Stimulated activated naive B cell treated with anti-CD40 and anti-IgM and Interleukin-4, amounts not matched to agents 10 μg/mL and 1 μg/mL and 100 μg/mL, for 72 hours (primary cell): ENCODE measurements around the gene PRDM12.

Experiments used
- ATAC-seq, 2 donors: fragments of 150-1000 bp; cut with Tn5 transposase; replicated peaks; 2 replicates each; pipeline ENCODE4 v1.10.0; 2021; ENCODE audit warnings: moderate library complexity in 1 of 2
- DNase-seq: peaks from one replicate; pipeline ENCODE4 v3.0.0; 2021
- H3K27ac Mint-ChIP-seq: one replicate; pipeline ENCODE4 v1.8.0; 2022; ENCODE audit warnings: mild to moderate bottlenecking, mixed read lengths
- H3K27me3 Mint-ChIP-seq, 2 donors: one replicate each; pipeline ENCODE4 v1.8.0; 2022; ENCODE audit warnings: mixed read lengths in 2 of 2
- H3K36me3 Mint-ChIP-seq, 2 donors: one replicate each; pipeline ENCODE4 v1.8.0; 2022; ENCODE audit warnings: mixed read lengths in 2 of 2, mild to moderate bottlenecking in 1 of 2
- H3K4me1 Mint-ChIP-seq, 2 donors: one replicate each; pipeline ENCODE4 v1.8.0; 2022; ENCODE audit warnings: mixed read lengths in 2 of 2, mild to moderate bottlenecking in 1 of 2
- H3K4me3 Mint-ChIP-seq, 2 donors: one replicate each; pipeline ENCODE4 v1.8.0; 2022; ENCODE audit warnings: mild to moderate bottlenecking in 2 of 2, mixed read lengths in 2 of 2, moderate library complexity in 1 of 2
- H3K9me3 Mint-ChIP-seq, 2 donors: one replicate each; pipeline ENCODE4 v1.8.0; 2022; ENCODE audit warnings: mixed read lengths in 2 of 2, mild to moderate bottlenecking in 1 of 2

The PRDM12 gene

DNA sequence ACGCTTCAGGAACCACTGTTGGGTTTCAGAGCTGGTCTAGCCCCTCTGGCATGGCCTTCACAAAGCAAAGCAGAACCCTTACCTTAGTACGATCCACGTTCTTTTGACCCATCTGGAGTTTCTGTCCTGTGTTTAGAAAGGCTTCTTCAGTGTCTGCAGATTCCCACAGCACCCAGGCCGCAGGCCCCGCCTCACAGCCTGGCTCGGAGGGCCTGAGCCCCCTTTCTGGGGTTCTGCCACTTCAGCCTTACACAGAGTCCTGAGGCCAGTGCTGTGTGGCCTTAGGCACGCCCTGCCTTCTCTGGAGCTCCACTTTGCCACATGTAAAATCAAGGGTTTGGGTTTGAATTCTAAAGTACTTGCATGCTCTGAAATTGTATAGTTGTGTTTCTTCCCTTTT lies 31.6 kb upstream of the PRDM12 start:
- H3K27me3 Mint-ChIP-seq = no peaks in the 10 kb centered on the region
- no peaks in the 10 kb centered on the region for H3K4me1 Mint-ChIP-seq
- DNase-seq = no peak
- peaks cover 44 to 72% of the 10 kb centered on the region in 2 donors for H3K36me3 Mint-ChIP-seq
- no peaks in the 10 kb centered on the region for H3K9me3 Mint-ChIP-seq
- no peak overlapping the region for H3K4me3 Mint-ChIP-seq
- ATAC-seq = no peak
- H3K27ac Mint-ChIP-seq = no peak overlapping the region

DNA sequence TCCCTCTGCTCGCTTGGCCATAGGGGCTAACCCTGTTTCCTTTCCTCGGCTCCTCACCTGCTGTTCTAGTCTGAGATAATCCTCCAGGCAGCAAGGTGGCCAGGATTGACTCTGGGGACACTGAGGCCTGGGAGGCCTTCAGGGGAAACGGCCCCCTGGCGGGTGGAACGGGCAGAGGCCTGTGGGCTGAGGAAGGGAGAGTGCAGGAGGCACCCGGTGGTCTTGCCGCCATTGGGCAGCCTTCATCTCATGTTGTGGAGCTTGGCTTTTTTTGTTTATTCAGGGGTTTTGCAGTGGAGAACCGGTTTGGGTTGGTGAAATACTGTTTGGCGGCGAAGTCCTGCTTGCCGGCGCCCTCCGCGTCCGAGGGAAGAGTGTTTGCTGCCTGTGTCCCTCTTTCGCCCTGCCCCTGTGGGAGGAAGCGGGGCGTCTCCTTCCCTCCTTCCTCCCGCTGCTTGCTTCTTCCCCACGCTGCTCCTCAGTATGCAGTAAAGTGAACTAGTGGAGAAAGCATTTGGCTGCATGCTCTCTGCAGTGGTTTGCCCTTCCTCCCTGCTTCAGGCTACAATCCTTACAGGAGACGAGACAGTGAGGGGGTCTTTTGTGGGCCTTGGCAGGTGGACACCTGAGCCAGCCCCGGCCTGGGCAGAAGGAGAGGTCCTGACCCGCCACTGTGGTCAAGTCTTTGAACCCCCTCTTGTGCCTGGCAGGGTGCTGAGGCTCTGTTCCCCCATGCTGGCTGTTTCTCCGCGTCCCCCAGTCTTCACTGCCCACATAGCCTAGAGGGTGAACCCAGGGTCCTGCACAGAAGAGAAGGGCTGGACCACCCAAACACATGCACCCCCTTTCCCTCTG lies 30.8 kb upstream of the PRDM12 start:
- H3K27me3 Mint-ChIP-seq = no peaks in the 10 kb centered on the region
- H3K27ac Mint-ChIP-seq = no peak overlapping the region
- ATAC-seq (no peak), DNase-seq (no peak)
- peaks cover 43 to 72% of the 10 kb centered on the region in 2 donors for H3K36me3 Mint-ChIP-seq
- no peaks in the 10 kb centered on the region for H3K4me1 Mint-ChIP-seq
- H3K9me3 Mint-ChIP-seq = no peaks in the 10 kb centered on the region
- H3K4me3 Mint-ChIP-seq = no peak overlapping the region

GRCh38 chr9:130634191-130634768 lies 30.1 kb upstream of the PRDM12 start:
- Mint-ChIP-seq H3K27ac (no peak overlapping the region), H3K4me1 (no peaks in the 10 kb centered on the region), H3K36me3 (peaks cover 48 to 78% of the 10 kb centered on the region in 2 donors), H3K27me3 (no peaks in the 10 kb centered on the region), H3K9me3 (no peaks in the 10 kb centered on the region), H3K4me3 (no peak overlapping the region)
- ATAC-seq (no peak), DNase-seq (no peak)

GRCh38 chr9:130634801-130635200 lies 29.6 kb upstream of the PRDM12 start:
- no peak overlapping the region for H3K4me3 Mint-ChIP-seq
- no peaks in the 10 kb centered on the region for H3K9me3 Mint-ChIP-seq
- H3K4me1 Mint-ChIP-seq = no peaks in the 10 kb centered on the region
- peak overlapping the region; percentile 74 for H3K27ac Mint-ChIP-seq
- no peaks in the 10 kb centered on the region for H3K27me3 Mint-ChIP-seq
- H3K36me3 Mint-ChIP-seq = peaks cover 48 to 75% of the 10 kb centered on the region in 2 donors
- ATAC-seq = no peak
- DNase-seq = no peak

DNA sequence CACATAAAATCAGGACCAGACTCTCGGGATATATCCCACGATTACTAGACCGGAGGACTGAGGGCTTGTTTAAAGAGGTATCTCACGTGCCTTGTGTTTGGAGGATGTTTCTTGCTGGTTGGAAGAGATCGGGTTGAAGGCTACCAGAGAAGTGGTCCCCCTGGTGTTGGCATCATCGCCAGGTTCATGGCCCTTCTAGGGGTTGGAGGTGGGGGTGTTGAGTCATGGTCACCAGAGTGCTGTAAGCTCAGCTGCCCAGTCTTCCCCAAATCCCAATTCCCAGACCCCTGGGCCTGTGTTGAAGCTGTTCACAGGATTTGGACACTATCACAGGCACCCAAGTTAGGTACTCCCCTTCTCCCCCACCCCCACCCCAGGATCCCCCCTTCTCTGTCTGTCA lies 29.1 kb upstream of the PRDM12 start:
- Mint-ChIP-seq H3K27ac (no peak overlapping the region), H3K9me3 (no peaks in the 10 kb centered on the region), H3K4me3 (no peak overlapping the region), H3K4me1 (no peaks in the 10 kb centered on the region), H3K36me3 (peaks cover 43 to 70% of the 10 kb centered on the region in 2 donors), H3K27me3 (no peaks in the 10 kb centered on the region)
- ATAC-seq = no peak
- no peak for DNase-seq

DNA sequence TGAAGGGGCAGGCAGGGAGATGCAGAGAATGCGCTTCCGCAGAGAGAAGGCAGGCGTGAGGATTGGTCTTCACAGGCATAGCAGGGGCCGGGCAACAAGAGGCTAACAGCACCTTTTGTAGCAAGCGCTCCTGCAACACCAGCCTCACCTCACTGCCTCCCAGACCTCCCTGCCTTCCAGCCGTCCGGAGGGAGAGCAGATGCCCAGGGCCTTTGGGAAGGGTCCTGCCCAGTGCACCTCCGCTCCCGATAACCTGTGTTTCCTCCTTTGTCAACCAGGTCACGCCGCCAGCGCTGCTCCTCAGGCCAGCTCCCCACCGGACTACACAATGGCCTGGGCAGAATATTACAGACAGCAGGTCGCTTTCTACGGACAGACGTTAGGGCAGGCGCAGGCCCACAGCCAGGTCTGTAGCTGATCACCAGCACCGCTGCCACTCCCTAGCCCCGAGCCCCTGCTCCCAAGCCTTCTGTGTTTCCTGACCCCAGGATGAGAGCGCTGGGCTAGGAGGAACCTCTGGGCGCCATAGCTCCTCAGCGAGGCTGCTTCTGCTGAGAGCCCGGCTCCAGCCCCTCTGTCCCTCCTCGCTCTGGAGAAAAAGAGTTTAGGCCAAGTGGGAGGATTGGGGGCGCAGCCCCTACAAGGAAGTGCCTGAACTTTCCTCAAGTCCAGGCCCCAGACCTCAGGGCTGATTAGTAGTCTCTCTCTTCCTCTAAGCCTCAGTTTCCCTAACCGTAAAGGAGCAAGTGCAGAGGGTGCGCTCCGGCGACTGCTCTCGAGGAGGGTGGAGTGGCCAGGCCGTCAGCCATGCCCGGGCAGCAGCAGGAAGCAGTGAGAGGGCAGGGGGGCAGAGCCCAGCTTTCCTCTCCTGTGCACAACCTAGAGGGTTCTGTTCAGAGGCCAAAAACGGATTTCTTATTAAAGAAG lies 28.4 kb upstream of the PRDM12 start:
- Mint-ChIP-seq H3K4me1 (no peaks in the 10 kb centered on the region), H3K36me3 (peaks cover 41 to 66% of the 10 kb centered on the region in 2 donors), H3K27ac (no peak overlapping the region), H3K9me3 (no peaks in the 10 kb centered on the region), H3K27me3 (no peaks in the 10 kb centered on the region), H3K4me3 (no peak overlapping the region)
- ATAC-seq (no peak), DNase-seq (no peak)

DNA sequence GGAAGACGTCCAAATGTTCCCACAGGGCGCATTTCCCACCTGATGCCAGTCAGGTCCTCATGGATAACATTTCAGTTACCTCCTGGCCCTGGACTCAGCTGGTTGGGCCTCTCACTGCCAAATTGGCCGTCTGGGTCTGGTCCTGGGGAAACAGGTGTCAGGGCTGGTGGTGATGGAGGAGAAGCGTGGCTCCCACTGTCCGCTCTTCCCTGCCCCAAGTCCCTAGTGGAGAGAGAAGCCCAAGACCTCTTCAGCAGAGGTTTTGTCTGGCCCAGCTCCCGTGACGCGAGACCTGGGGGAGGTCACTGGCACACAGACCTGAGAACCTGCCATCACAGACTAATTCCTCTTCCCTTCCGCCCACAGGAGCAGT lies 27.8 kb upstream of the PRDM12 start:
- no peak for ATAC-seq
- no peaks in the 10 kb centered on the region for H3K4me1 Mint-ChIP-seq
- DNase-seq = no peak

DNA sequence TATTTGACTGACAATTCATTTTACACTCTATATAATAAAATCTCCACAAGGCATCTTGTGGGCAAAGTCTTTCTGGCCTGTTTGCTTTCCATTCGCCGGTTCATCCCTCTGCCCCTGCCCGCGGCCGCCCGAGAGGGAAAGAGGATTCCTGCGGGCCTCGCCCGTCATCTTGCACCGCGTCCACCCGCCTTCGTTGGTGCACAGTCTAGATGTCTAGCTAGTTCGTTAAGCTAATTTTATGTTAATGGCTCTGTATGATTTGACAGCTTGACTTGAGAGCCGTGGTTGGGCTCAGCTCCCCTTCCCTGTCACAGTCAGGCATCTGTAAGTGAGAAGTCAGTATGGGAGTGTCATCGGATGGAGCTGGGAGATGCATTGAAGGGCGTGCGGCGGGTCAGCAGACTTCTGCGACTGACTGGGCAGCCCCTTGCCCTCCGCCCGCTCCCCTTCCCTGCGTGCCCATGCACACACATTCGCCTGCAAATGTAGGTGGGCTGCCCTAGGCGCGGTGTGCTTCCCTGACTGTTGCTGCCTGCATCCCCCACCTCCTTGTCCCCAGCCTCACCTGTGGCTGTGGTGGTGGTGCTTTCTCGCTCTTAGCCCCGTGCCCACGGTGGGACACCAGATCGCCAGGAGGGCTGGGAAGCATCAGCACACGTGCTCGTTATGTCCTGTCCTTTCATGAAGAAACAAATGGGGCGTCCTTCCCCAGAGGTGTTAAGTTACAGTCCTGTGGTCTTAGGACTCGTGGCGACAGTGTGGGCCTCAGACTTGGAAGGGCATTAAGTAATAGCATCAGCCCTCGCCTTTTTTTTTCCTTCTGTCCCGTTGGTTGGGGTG lies 25.9 kb upstream of the PRDM12 start:
- H3K27ac Mint-ChIP-seq = no peak overlapping the region
- DNase-seq (no peak), ATAC-seq (no peak)
- no peaks in the 10 kb centered on the region for H3K27me3 Mint-ChIP-seq
- no peak overlapping the region for H3K4me3 Mint-ChIP-seq
- H3K9me3 Mint-ChIP-seq = no peaks in the 10 kb centered on the region
- H3K36me3 Mint-ChIP-seq = peaks cover 25 to 43% of the 10 kb centered on the region in 2 donors
- H3K4me1 Mint-ChIP-seq = no peaks in the 10 kb centered on the region

More for the DNA sequence above, 27.8 kb upstream of the PRDM12 start:
- H3K4me3 Mint-ChIP-seq = no peak overlapping the region
- no peaks in the 10 kb centered on the region for H3K27me3 Mint-ChIP-seq
- H3K36me3 Mint-ChIP-seq = peaks cover 38 to 61% of the 10 kb centered on the region in 2 donors
- H3K27ac Mint-ChIP-seq = no peak overlapping the region
- H3K9me3 Mint-ChIP-seq = no peaks in the 10 kb centered on the region

DNA sequence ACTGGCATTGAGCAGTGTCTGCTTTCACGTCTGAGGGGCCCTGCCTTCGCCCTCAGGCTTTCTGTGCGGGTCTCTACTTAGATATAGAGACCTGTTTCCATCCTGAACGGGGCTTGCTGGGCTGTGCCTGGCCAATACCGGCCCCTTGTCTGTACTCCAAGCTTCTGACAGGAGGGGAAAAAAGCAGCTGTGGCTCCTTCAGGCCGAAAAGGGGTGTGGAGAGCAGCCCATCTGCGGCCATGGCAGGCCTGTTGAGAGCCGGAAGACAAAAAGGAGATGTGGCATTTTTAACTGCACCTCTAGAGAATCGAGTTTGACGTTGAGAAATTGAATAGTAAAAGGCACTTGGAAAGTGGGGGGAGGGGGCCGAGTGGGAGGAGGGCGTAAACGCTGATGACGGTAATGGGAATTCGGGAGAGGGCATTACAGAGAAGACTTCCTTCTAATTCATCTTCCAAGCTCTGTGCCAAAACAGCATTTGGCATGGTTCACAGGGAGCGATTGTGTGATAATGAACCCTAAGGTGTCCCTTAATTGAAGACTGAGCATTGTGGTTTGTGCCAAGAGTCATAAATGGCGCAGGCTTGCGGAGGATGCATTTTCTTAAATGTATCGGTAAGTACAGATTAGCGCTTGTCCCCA lies 25.1 kb upstream of the PRDM12 start:
- Mint-ChIP-seq H3K9me3 (no peaks in the 10 kb centered on the region), H3K36me3 (peaks cover 25 to 37% of the 10 kb centered on the region in 2 donors), H3K27me3 (no peaks in the 10 kb centered on the region), H3K27ac (no peak overlapping the region), H3K4me1 (no peaks in the 10 kb centered on the region), H3K4me3 (no peak overlapping the region)
- ATAC-seq (no peak), DNase-seq (no peak)

DNA sequence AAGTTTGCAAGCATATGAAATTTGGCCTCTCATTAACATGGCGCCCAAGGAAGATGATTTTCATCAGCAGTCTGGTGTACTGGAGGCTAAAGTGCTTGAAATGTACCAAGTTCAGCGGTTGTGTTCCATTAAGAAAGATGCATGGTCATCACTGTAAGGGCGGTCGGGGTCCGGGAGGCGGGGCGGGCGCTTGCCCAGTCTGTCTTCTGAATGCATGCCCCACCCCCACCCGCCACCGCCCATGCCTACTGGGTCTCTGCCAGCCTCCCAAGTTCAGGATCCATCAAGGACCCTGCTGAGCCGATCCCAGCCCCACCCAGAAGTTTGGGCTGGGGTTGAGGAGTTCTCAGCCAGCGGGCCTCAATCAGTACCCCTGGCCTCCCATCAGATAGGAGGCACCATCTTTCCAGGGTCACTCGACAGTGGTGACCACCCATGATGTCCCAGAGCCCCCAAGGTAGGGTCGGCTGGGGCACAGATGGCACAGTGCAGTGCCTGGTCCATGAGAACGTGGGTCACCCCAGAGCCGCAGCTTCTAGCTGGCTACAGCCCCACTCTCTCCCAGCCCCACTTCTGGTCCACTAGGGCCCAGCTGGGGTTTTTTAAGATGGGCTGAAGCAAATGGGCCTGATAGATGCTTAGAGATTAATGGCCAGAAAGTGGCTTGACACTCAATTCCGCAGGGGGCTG lies 24.4 kb upstream of the PRDM12 start:
- DNase-seq (no peak), ATAC-seq (no peak)
- Mint-ChIP-seq H3K4me3 (no peak overlapping the region), H3K4me1 (no peaks in the 10 kb centered on the region), H3K36me3 (peaks cover 22 to 30% of the 10 kb centered on the region in 2 donors), H3K27ac (no peak overlapping the region), H3K9me3 (no peaks in the 10 kb centered on the region), H3K27me3 (no peaks in the 10 kb centered on the region)

GRCh38 chr9:130640681-130641080 lies 23.7 kb upstream of the PRDM12 start:
- H3K27ac Mint-ChIP-seq = no peak overlapping the region
- H3K4me1 Mint-ChIP-seq = no peaks in the 10 kb centered on the region
- ATAC-seq = no peak
- H3K36me3 Mint-ChIP-seq = peaks cover 19 to 26% of the 10 kb centered on the region in 2 donors
- no peaks in the 10 kb centered on the region for H3K9me3 Mint-ChIP-seq
- DNase-seq = no peak
- H3K27me3 Mint-ChIP-seq = no peaks in the 10 kb centered on the region
- no peak overlapping the region for H3K4me3 Mint-ChIP-seq

GRCh38 chr9:130642926-130643325 lies 21.5 kb upstream of the PRDM12 start:
- H3K27me3 Mint-ChIP-seq = peaks cover 4 to 12% of the 10 kb centered on the region in 2 donors
- H3K4me3 Mint-ChIP-seq = no peak overlapping the region
- H3K36me3 Mint-ChIP-seq = peaks cover 13 to 14% of the 10 kb centered on the region in 2 donors
- DNase-seq = no peak
- peaks cover 4 to 8% of the 10 kb centered on the region in 2 donors for H3K9me3 Mint-ChIP-seq
- no peaks in the 10 kb centered on the region for H3K4me1 Mint-ChIP-seq
- ATAC-seq = no peak
- no peak overlapping the region for H3K27ac Mint-ChIP-seq

DNA sequence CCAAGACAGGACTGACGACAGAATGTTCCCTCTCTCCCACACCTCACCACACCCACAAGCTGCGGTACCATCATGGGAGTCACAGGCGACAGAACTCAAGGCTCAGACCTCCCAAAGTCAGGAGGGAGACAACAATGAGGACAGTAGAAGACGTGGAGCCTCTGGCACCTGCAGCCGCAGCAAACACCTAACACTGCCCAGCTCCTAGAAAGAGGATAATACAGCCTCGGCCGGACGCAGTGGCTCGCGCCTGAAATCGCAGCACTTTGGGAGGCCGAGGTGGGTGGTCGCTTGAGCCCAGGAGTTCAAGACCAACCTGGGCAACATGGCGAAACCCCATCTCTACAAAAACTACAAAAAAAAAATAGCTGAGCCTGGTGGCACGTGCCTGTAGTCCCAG lies 13.2 kb upstream of the PRDM12 start:
- Mint-ChIP-seq H3K27ac (no peak overlapping the region), H3K4me3 (no peak overlapping the region), H3K36me3 (no peaks in the 10 kb centered on the region), H3K27me3 (peaks cover 26 to 52% of the 10 kb centered on the region in 2 donors), H3K9me3 (peaks cover 4 to 7% of the 10 kb centered on the region in 2 donors), H3K4me1 (no peaks in the 10 kb centered on the region)
- ATAC-seq (no peak), DNase-seq (no peak)
